K562 (cell line): ENCODE data around the gene SLC37A4. TPM values are rescaled to one million over a fixed set of nuclear protein-coding genes. Genes with fewer than 3 reads are reported as not detected.

Source experiments
- ATAC-seq: fragments of 200-7000 bp; cut with Tn5 transposase; 3 replicates; pipeline ENCODE4 v1.9.1; 2020; ENCODE audit warnings: moderate library complexity
- BruUV-seq: library from RNA; stranded (reverse); fragments of 400-500 nt; replicated peaks from 2 replicates; lab custom pipeline; 2021; lab: Mats Ljungman, UMichigan
- CTCF ChIA-PET: fragments of 300-600 bp; formaldehyde crosslinking; extraction: SDS; loops from one replicate; lab custom pipeline; 2021; ENCODE audit warnings: low intra/inter-chr PET ratio; lab: Yijun Ruan, JAX
- POLR2A ChIA-PET: fragments of 300-600, 350-650 bp; sonication (Branson Sonifier 250); formaldehyde crosslinking; extraction: SDS; loops from one replicate; lab custom pipeline; 2021; ENCODE audit warnings: antibody characterized with exemption, inconsistent platforms; lab: Yijun Ruan, JAX
- DNase-seq, 4 experiments: peaks; one replicate each; pipeline versions ENCODE4 v3.0.0 to v3.0.0-alpha.2; 2011 to 2018; ENCODE audit warnings: low spot score in 3 of 4, mixed read lengths in 3 of 4; ENCODE audit errors: extremely low read depth in 1 of 4
- FAIRE-seq: peaks from 2 replicates; lab custom pipeline; 2011; peaks lifted over from hg19 to GRCh38; lab: Jason Lieb, UNC
- H2AFZ ChIP-seq: 2 replicates; pipeline ENCODE4 v1.6.0; 2011; ENCODE audit warnings: low read depth, low read length, control low read depth, inconsistent platforms
- H3K27ac ChIP-seq: fragments of 200-600 bp; 3 replicates; pipeline ENCODE4 v1.8.0; 2011; ENCODE audit warnings: low read depth, mild to moderate bottlenecking, control low read depth, inconsistent platforms, low read length, moderate library complexity, mixed read lengths; ENCODE audit errors: extremely low read depth
- H3K27me3 ChIP-seq, 2 experiments: fragments of 300-600 bp in 1 of 2; 2 replicates in 1 of 2; 3 replicates in 1 of 2; pipeline versions ENCODE4 v1.6.0 to v1.8.0; 2011; ENCODE audit warnings: inconsistent platforms in 2 of 2, low read length in 2 of 2, mild to moderate bottlenecking in 1 of 2, mixed read lengths in 1 of 2, moderate library complexity in 1 of 2; ENCODE audit not compliant: control insufficient read depth in 2 of 2, insufficient read depth in 2 of 2
- H3K36me3 ChIP-seq: fragments of 300-600 bp; 3 replicates; pipeline ENCODE4 v1.8.0; 2011; ENCODE audit warnings: mild to moderate bottlenecking, low read length, inconsistent platforms; ENCODE audit not compliant: control insufficient read depth, insufficient read depth
- H3K4me1 ChIP-seq, 2 experiments: fragments of 200-600 bp in 1 of 2; replicated peaks in 1 of 2; 2 replicates in 1 of 2; 3 replicates in 1 of 2; pipeline versions ENCODE4 v1.5.1 to v1.8.0; 2011; ENCODE audit warnings: inconsistent platforms in 2 of 2, low read length in 2 of 2, mild to moderate bottlenecking in 1 of 2, mixed read lengths in 1 of 2, moderate library complexity in 1 of 2; ENCODE audit not compliant: control insufficient read depth in 2 of 2, insufficient read depth in 2 of 2
- H3K4me2 ChIP-seq: 2 replicates; pipeline ENCODE4 v1.6.1; 2011; ENCODE audit warnings: low read length, control low read depth, inconsistent platforms, mixed read lengths; ENCODE audit not compliant: insufficient read depth
- H3K4me3 ChIP-seq: fragments of 200-600 bp; sonication (generic), shearing (Covaris generic); 2 replicates; pipeline ENCODE4 v1.5.1; 2016; ENCODE audit warnings: control low read depth, inconsistent platforms
- H3K79me2 ChIP-seq: fragments of 200-600 bp; 3 replicates; pipeline ENCODE4 v1.8.0; 2011; ENCODE audit warnings: low read length, inconsistent platforms; ENCODE audit not compliant: control insufficient read depth, insufficient read depth
- H3K9ac ChIP-seq, 2 experiments: 2 replicates each; pipeline versions ENCODE4 v1.6.0 to v1.6.1; 2011; ENCODE audit warnings: low read depth in 2 of 2, low read length in 2 of 2, control low read depth in 1 of 2, inconsistent platforms in 1 of 2, mild to moderate bottlenecking in 1 of 2, mixed read lengths in 1 of 2; ENCODE audit not compliant: insufficient read depth in 1 of 2
- H3K9me1 ChIP-seq: one replicate; pipeline ENCODE4 v1.6.0; 2011; ENCODE audit warnings: inconsistent platforms, mild to moderate bottlenecking, low read length, moderate library complexity; ENCODE audit not compliant: control insufficient read depth, insufficient read depth
- H3K9me3 ChIP-seq: replicated peaks from 2 replicates; pipeline ENCODE4 v1.5.1; 2011; ENCODE audit warnings: low read depth, low read length, inconsistent platforms; ENCODE audit not compliant: control insufficient read depth, insufficient read depth
- H4K20me1 ChIP-seq: replicated peaks from 2 replicates; pipeline ENCODE4 v1.6.1; 2011; ENCODE audit warnings: low read length, inconsistent platforms, mixed read lengths; ENCODE audit not compliant: control insufficient read depth, insufficient read depth
- CHD2 ChIP-seq: IDR thresholded peaks from 2 replicates; pipeline ENCODE4 v1.6.1; 2011; ENCODE audit warnings: low read depth, low read length
- CREM ChIP-seq: IDR thresholded peaks from 2 replicates; pipeline ENCODE4 v1.6.1; 2014; ENCODE audit warnings: antibody characterized with exemption, low read depth
- GTF2B ChIP-seq: IDR thresholded peaks from 2 replicates; pipeline ENCODE4 v1.6.1; 2011; ENCODE audit not compliant: insufficient read length; ENCODE audit errors: extremely low read depth
- HBP1 ChIP-seq: fragments of 450-650 bp; formaldehyde crosslinking; IDR thresholded peaks from 2 replicates; pipeline ENCODE4 v1.4.0; 2022; ENCODE audit warnings: missing genetic modification characterization
- KAT8 ChIP-seq: fragments of 450-650 bp; IDR thresholded peaks from 2 replicates; pipeline ENCODE4 v1.6.1; 2016; ENCODE audit warnings: low read depth, mild to moderate bottlenecking
- MAFK ChIP-seq: IDR thresholded peaks from 2 replicates; pipeline ENCODE4 v1.6.1; 2011; ENCODE audit warnings: low read length, improper control_type of control experiment
- NRF1 ChIP-seq, 2 experiments: fragments of 450-650 bp; IDR thresholded peaks in 1 of 2; conservative IDR thresholded peaks in 1 of 2; 2 replicates each; pipeline ENCODE4 v1.6.1; 2014; ENCODE audit warnings: mild to moderate bottlenecking in 2 of 2
- PHTF2 ChIP-seq: fragments of 250-450 bp; sonication (Bioruptor Pico); IDR thresholded peaks from 2 replicates; pipeline ENCODE4 v1.5.0; 2021; ENCODE audit warnings: mild to moderate bottlenecking
- PRPF4 ChIP-seq: fragments of 200-400 bp; formaldehyde crosslinking; IDR thresholded peaks from one replicate; pipeline ENCODE4 v1.6.1; 2017; ENCODE audit warnings: low read length, low read depth, mild to moderate bottlenecking; ENCODE audit not compliant: insufficient read depth, poor library complexity, severe bottlenecking
- PTBP1 ChIP-seq: fragments of 200-400 bp; formaldehyde crosslinking; IDR thresholded peaks from 2 replicates; pipeline ENCODE4 v1.6.1; 2017; ENCODE audit warnings: low read depth, low read length
- TAF7 ChIP-seq: fragments of 450-650 bp; IDR thresholded peaks from 2 replicates; pipeline ENCODE4 v1.6.1; 2016; ENCODE audit warnings: missing genetic modification characterization, missing compliant biosample characterization
- TGIF2 ChIP-seq: sonication (generic); formaldehyde crosslinking; IDR thresholded peaks from 2 replicates; pipeline ENCODE4 v1.8.1; 2022; ENCODE audit warnings: mild to moderate bottlenecking, missing genetic modification reagents, moderate library complexity
- USF2 ChIP-seq: sonication (generic); formaldehyde crosslinking; IDR thresholded peaks from 2 replicates; pipeline ENCODE4 v1.5.0; 2020; ENCODE audit warnings: missing genetic modification reagents
- ZNF140 ChIP-seq: fragments of 250-450 bp; sonication (Bioruptor Pico); IDR thresholded peaks from 2 replicates; pipeline ENCODE4 v1.8.0; 2021; ENCODE audit warnings: moderate library complexity, mild to moderate bottlenecking, inconsistent platforms
- ZNF174 ChIP-seq: fragments of 250-450 bp; sonication (Bioruptor Pico); IDR thresholded peaks from 2 replicates; pipeline ENCODE4 v1.4.0; 2020; ENCODE audit warnings: mild to moderate bottlenecking
- ZNF23 ChIP-seq: fragments of 250-450 bp; sonication (Bioruptor Pico); IDR thresholded peaks from 2 replicates; pipeline ENCODE4 v1.4.0; 2020; ENCODE audit warnings: mild to moderate bottlenecking
- ZNF398 ChIP-seq: fragments of 250-450 bp; sonication (Bioruptor Pico); IDR thresholded peaks from 2 replicates; pipeline ENCODE4 v1.8.0; 2021; ENCODE audit warnings: moderate library complexity, mild to moderate bottlenecking, inconsistent platforms
- ZNF785 ChIP-seq: fragments of 250-450 bp; sonication (Bioruptor Pico); IDR thresholded peaks from 2 replicates; pipeline ENCODE4 v1.4.0; 2020; ENCODE audit warnings: mild to moderate bottlenecking
- WGBS: fragments of 100-300 bp; shearing (Covaris generic); methylation state at CpG from one replicate; pipeline ENCODE4 v1.1.6; 2016; ENCODE audit warnings: low coverage, mixed read lengths; ENCODE audit not compliant: insufficient coverage; ENCODE audit errors: missing lambda C conversion rate; 5-methylcytosine and 5-hydroxymethylcytosine counted together
- in situ Hi-C: fragments of 300-500 bp; cut with MboI; formaldehyde crosslinking; loops from 4 replicates; pipeline ENCODE4 v1.15.0; 2018; ENCODE audit warnings: inconsistent platforms, mixed read lengths
- intact Hi-C: fragments of 100-400 bp; cut with micrococcal nuclease; formaldehyde crosslinking; loops from 2 replicates; pipeline ENCODE4 v1.14.2; 2022
- polyA plus RNA-seq, 8 experiments: library from polyadenylated mRNA; depleted of rRNA in 4 of 8; stranded (reverse) in 5 of 8; unstranded in 3 of 8; fragments of >200 nt; fragmentation: Nextera tagmentation in 2 of 8; fragmentation: Illumina TruSeq in 1 of 8; extraction: Ambion mirVana in 2 of 8; extraction: Trizol in 1 of 8; gene quantifications; 2 replicates each; pipeline versions ENCODE4 v1.2.1 to v1.2.3, GENCODE V29; 2011 to 2014; ENCODE audit warnings: inconsistent platforms in 1 of 8, missing spikeins in 1 of 8
- total RNA-seq, 7 experiments: library from RNA; depleted of rRNA in 6 of 7; stranded (reverse); fragments of >200 nt in 6 of 7; fragmentation: Illumina TruSeq in 2 of 7; extraction: Trizol in 2 of 7; gene quantifications; 2 replicates each; pipeline versions ENCODE4 v1.2.1 to v1.2.3, GENCODE V29; 2011 to 2021; ENCODE audit warnings: low replicate concordance in 1 of 7

Gene SLC37A4
- total and polyA plus RNA-seq, 9 of the 15 experiments (the other 6 are each of a cell fraction or from before 2014, with no cell fraction given): 24.7 to 73.9 (median 40.7) TPM

- in situ Hi-C loops: no loop called here
- no TSS peak for BruUV-seq
- TF ChIP-seq TAF7 (tag) (0 out of 2 replicates have a peak, but pooled peaks have one; percentile 40), PTBP1 (no peak), ZNF785 (CRISPR knock-in tag) (no peak), TGIF2 (CRISPR knock-in tag) (0 out of 2 replicates have a peak, but pooled peaks have one; percentile 78), USF2 (CRISPR knock-in tag) (no peak), HBP1 (0 out of 2 replicates have a peak, but pooled peaks have one; percentile 31), ZNF398 (CRISPR knock-in tag) (no peak), PHTF2 (CRISPR knock-in tag) (no peak), MAFK (no peak), PRPF4 (no peak), ZNF140 (CRISPR knock-in tag) (no peak), CHD2 (no peak), GTF2B (no peak), KAT8 (no peak), NRF1 (conservative IDR thresholded peaks at IDR 0.05 in 1 of 2, IDR thresholded peaks at IDR 0.05 in 1 of 2) (peak; percentile 90 to 92), ZNF174 (CRISPR knock-in tag) (no peak), ZNF23 (CRISPR knock-in tag) (no peak), CREM (peak; percentile 55; the same call in 1 of the 2 replicates)
These were observed 32.9 kb downstream of the SLC37A4 start, which contains the start of gene CENATAC for GRCh38 chr11:118997627-118998387. TSS of gene CENATAC (plus strand) at chr11:118998138. CDS start at chr11:118998198, 60 bp downstream.

More at GRCh38 chr11:118997627-118998387, 32.9 kb downstream of the SLC37A4 start, which contains the start of gene CENATAC:
- Histone ChIP-seq H3K36me3 (peaks cover 29% of the 10 kb centered on the region; the same call in 2 of the 3 replicates), H3K4me2 (peak within 1 kb of the TSS; percentile 100), H4K20me1 (no peaks in the 10 kb centered on the region), H3K27ac (peak within 1 kb of the TSS; percentile 73), H3K9ac (peak within 1 kb of the TSS; percentile 77 to 91), H3K4me1 (peaks cover 11 to 13% of the 10 kb centered on the region in 2 experiments; a peak in 4 of 5 replicates), H3K9me1 (no peaks in the 10 kb centered on the region), H3K79me2 (peaks cover 30% of the 10 kb centered on the region), H2AFZ (peak within 1 kb of the TSS; percentile 90), H3K4me3 (peak within 1 kb of the TSS; percentile 83), H3K9me3 (no peaks in the 10 kb centered on the region), H3K27me3 (no peaks in the 10 kb centered on the region)
- DNase-seq (peak; percentile 98 to 99 (median 99)), FAIRE-seq (peak; percentile 90), ATAC-seq (peak; percentile 96)
- CTCF ChIA-PET: interaction anchor here (0.7 kb wide), 1 partner anchor 69 kb away, joined by 3 read pairs; no protein-coding TSS in a partner anchor
- intact Hi-C loops: loop anchor here (1.0 kb wide), 1 partner anchor 20 kb away; the partner anchor contains the start of genes RPS25 and TRAPPC4
- under 1% methylated on average over 46 of the region's 54 CpGs for WGBS
- POLR2A ChIA-PET: interaction anchor here (0.6 to 2.5 kb wide), 10 partner anchors 13 to 376 kb away, joined by 3 to 22 read pairs (median 4); partner anchors contain the start of genes RPS25 and TRAPPC4
